ENCODE results near the gene SNX27.

- TF ChIP-seq RAD21 (IDR thresholded peaks at IDR 0.05) (no peak), TAF1 (conservative IDR thresholded peaks at IDR 0.05) (no peak), REST (IDR thresholded peaks at IDR 0.05) (no peak), CTCF (IDR thresholded peaks at IDR 0.05; ENCODE audit: low read depth, low read length, missing input control) (no peak), FOXA1 (IDR thresholded peaks at IDR 0.05) (no peak), SP1 (IDR thresholded peaks at IDR 0.05) (no peak), GABPA (IDR thresholded peaks at IDR 0.05 in 1 of 2, conservative IDR thresholded peaks at IDR 0.05 in 1 of 2) (no peak), YY1 (IDR thresholded peaks at IDR 0.05) (no peak), JUND (IDR thresholded peaks at IDR 0.05) (no peak), RXRA (IDR thresholded peaks at IDR 0.05) (no peak), EGR1 (IDR thresholded peaks at IDR 0.05; ENCODE audit: low read depth in 2 of 2) (no peak)
- TF ChIP-seq, protein P1, sequence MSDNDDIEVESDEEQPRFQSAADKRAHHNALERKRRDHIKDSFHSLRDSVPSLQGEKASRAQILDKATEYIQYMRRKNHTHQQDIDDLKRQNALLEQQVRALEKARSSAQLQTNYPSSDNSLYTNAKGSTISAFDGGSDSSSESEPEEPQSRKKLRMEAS (IDR thresholded peaks at IDR 0.05): no peak
- TF ChIP-seq, protein P2, sequence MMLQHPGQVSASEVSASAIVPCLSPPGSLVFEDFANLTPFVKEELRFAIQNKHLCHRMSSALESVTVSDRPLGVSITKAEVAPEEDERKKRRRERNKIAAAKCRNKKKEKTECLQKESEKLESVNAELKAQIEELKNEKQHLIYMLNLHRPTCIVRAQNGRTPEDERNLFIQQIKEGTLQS (IDR thresholded peaks at IDR 0.05): no peak
Measured at GRCh38 chr1:151681923-151682322, 70.1 kb downstream of the SNX27 start.
